LNCaP clone FGC (cell line): ENCODE results near the gene UBE2M.

Source experiments
- DNase-seq: peaks from one replicate; pipeline ENCODE4 v3.0.0-alpha.2; 2011; ENCODE audit warnings: low read depth
- H3K4me3 ChIP-seq: 2 replicates; pipeline ENCODE4 v1.5.1; 2011; ENCODE audit warnings: mild to moderate bottlenecking, low read depth, low read length, control low read depth
- TF ChIP-seq, protein P1 (sequence below): IDR thresholded peaks from 2 replicates; pipeline ENCODE4 v1.5.1; 2012; ENCODE audit warnings: mild to moderate bottlenecking; ENCODE audit not compliant: control insufficient read depth, insufficient read depth; ENCODE audit errors: extremely low read depth

Gene UBE2M

DNA sequence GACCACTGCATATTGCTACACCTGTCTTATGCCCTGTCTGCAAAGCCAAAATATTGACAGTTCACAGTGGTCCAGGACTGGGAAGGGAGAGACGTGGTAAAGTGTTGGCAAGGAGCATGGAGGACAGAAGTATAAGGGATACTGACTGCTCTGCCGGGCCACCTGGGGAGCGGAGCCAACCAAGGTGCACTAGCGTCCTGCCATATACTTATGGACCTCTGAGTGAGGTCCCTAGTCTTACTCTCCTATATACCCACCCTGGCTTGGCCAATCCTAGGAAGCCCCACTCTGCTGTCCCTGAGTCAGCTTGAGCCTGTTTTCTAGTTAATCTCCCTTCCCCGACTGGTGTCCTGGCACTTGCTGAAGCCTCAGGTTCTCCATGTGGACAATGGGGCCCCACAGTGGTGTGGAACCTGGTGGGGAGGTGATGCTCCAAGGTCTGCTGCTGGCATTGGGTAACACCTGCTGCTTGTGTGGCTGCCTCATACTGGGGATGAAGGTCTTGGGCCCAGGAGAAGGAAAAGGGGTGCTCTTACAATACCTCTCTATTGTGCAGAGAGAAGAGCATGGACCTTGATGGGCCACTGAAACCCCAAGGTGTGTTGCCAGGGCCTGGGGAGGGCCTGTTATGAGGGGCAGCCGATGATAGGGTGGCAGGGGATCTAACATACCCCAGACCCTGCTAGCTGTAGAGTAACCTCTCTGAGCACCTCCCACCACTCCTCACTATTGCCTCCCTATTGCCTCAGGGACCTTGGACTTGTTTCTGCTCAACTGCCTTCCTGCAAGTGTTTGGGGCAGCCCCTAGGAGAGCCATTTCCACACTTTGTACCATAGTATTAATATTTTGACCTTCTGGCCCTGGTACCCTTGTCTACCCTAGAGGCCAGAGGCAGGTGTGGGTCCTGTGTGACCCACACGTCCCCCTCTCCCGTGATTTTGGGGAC, 21.3 kb downstream of the UBE2M start:
- TF ChIP-seq, protein P1, sequence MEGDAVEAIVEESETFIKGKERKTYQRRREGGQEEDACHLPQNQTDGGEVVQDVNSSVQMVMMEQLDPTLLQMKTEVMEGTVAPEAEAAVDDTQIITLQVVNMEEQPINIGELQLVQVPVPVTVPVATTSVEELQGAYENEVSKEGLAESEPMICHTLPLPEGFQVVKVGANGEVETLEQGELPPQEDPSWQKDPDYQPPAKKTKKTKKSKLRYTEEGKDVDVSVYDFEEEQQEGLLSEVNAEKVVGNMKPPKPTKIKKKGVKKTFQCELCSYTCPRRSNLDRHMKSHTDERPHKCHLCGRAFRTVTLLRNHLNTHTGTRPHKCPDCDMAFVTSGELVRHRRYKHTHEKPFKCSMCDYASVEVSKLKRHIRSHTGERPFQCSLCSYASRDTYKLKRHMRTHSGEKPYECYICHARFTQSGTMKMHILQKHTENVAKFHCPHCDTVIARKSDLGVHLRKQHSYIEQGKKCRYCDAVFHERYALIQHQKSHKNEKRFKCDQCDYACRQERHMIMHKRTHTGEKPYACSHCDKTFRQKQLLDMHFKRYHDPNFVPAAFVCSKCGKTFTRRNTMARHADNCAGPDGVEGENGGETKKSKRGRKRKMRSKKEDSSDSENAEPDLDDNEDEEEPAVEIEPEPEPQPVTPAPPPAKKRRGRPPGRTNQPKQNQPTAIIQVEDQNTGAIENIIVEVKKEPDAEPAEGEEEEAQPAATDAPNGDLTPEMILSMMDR = no peak
- H3K4me3 ChIP-seq = no peak overlapping the region
- DNase-seq = no peak

DNA sequence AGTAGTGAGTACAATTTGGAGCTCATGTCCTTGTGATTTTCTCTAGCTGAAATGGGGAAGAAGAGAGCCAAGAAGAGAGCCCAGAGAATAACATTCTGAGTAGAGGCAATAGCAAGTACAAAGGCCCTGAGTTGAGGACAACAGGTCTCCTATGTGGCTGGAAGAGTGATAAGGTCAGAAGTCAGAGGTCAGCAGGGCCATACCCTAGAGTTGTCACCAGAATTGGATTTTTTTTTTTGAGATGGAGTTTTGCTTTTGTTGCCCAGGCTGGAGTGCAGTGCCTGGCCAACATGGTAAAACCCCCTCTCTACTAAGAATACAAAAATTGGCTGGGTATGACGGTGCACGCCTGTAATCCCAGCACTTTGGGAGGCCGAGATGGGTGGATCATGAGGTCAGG, 22.6 kb downstream of the UBE2M start:
- DNase-seq = no peak
- TF ChIP-seq, protein P1 = no peak

DNA sequence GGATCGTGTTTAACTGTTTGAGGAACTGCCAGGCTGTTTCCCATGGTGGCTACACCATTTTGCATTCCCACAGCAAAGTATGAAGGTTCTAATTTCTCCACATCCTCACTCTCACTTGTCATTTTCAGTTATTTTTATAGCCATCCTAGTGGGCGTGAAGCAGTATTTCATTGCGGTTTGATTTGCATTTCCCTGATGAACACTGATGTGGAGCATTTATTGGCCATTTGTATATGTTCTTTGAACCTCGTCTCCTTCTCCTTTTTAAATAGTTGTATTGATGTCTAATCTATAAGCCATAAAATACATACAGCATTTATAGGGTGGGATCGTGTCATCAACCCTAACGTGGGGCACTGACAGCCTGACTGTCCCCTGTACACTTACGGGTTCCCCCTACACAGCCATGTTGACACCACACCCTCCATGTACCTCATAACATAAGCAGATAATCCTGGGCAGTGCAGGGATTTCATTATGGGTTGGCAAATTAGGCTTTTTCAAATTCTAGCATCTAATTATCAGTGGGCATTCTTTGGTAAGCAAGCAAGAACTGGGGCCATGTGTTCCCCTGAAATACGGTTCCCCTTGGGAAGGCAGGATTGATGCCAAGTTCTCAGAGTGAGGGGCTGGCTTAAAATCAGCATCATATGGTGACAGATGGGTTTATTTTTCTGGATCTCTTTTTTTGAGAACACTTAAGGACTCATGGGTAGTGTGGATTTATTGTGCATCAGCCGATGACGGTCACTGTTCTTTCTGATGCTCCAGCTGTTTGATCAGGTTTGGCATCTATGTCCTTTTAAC, 27.2 kb downstream of the UBE2M start:
- TF ChIP-seq, protein P1 = no peak
- no peak for DNase-seq
- H3K4me3 ChIP-seq = no peak overlapping the region

More for the DNA sequence above, 22.6 kb downstream of the UBE2M start:
- no peak overlapping the region for H3K4me3 ChIP-seq

DNA sequence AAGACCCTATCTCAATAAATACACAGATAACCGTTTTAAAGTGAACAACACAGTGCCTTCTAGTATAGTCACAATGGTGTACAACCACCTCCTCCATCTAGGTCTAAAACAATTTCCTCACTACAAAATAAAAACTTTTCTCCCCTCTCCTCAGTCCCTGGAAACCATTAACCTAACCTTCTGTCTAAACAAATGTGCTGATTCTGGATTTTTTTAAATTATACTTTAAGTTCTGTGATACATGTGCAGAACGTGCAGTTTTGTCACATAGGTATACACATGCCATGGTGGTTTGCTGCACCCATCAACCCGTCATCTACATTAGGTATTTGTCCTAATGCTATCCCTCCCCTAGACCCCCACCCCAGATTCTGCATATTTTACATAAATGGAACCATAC, 29.0 kb downstream of the UBE2M start:
- TF ChIP-seq, protein P1 = no peak
- no peak for DNase-seq
- no peak overlapping the region for H3K4me3 ChIP-seq

DNA sequence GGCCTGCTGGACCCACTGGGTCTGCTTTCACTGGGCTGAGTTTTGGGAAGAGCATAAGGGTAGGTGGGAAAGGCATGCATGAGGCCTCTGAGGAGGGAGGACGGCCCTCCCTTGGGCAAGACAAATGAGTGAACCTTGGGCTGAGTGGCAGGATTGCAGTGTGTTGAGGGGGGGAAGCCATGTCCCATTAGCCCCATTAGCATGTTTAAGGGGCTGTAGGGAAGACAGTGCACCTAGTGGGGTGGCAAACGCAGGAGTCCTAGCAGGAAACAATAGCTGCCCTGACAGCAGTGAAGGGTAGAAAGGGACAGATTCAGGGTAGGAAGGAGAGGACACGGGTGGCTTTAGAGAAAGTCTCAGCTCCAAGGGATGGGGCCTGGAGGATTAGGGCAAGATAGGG, 35.7 kb downstream of the UBE2M start:
- H3K4me3 ChIP-seq = no peak overlapping the region
- no peak for DNase-seq
- TF ChIP-seq, protein P1 = no peak

DNA sequence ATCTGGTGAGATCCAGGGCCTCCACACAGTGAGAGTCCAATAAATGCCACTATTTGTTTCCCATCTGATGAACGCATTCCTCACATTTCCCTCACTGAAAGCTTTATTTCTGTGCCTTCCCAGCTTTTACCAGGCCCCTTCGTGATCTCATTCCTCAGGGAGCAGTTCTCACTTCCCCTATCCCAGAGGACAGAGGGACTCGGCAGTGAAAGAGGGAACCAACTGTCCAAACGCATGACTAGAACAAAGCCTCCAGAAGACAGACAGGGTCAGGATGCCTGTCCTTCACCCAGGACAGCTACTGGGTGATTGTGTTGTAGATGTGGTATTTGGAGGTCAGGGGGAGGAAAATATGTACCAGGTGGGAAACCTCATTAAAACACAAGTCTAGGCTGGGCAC, 36.8 kb downstream of the UBE2M start:
- TF ChIP-seq, protein P1 = no peak
- no peak for DNase-seq
- peak overlapping the region; percentile 38 for H3K4me3 ChIP-seq
